Epithelial cell of esophagus (primary cell): Measurements from ENCODE around the gene G6PD.
"Not testable (repeated sequence)": the region's sequence is repeated elsewhere in the genome, so short reads cannot be mapped to it uniquely, and the experiment has no call there.

Source experiments
- DNase-seq: peaks from one replicate; pipeline ENCODE4 v3.0.0; 2010; ENCODE audit warnings: low read depth
- H3K4me3 ChIP-seq: 2 replicates; pipeline ENCODE4 v1.5.1; 2011; ENCODE audit warnings: mild to moderate bottlenecking, low read length, control low read depth
- TF ChIP-seq, protein P1 (sequence below): IDR thresholded peaks from 2 replicates; pipeline ENCODE4 v1.5.1; 2011; ENCODE audit warnings: low read depth, mild to moderate bottlenecking, low read length, control low read depth, inconsistent platforms; ENCODE audit not compliant: insufficient read depth; ENCODE audit errors: missing control alignments

The G6PD gene

GRCh38 chrX:154560326-154560725 lies 13.7 kb upstream of the G6PD start:
- not testable (repeated sequence) for H3K4me3 ChIP-seq, DNase-seq

GRCh38 chrX:154558896-154559295 lies 12.2 kb upstream of the G6PD start:
- not testable (repeated sequence) for DNase-seq, H3K4me3 ChIP-seq

DNA sequence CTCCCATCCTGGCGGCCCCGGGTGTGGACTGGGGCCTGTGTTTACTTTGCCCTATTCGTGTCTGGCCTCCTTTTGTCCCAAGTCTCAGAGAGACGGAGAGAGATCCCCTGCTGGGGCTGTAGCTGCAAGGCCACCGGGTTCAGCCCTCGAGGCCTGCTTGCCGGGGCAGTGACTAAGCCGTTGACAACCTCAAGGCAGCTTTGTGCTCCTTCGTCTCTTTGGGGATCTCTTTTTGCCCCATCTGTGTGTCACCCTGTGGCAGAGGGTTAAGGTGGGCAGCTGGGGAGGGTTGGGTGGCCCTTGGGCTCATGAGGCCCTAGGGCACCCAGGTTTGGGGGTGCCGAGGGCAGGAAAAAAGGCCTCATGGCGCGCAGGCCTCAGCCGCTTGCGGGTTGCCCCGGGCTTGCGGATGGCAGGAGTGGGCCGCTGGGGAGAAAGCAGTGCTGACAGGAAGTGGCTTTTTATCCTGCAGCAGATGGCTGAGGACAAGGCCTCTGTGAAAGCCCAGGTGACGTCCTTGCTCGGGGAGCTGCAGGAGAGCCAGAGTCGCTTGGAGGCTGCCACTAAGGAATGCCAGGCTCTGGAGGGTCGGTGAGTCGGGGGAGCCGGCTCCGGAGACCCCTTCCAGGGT lies 11.5 kb upstream of the G6PD start:
- not testable (repeated sequence) for H3K4me3 ChIP-seq, DNase-seq

DNA sequence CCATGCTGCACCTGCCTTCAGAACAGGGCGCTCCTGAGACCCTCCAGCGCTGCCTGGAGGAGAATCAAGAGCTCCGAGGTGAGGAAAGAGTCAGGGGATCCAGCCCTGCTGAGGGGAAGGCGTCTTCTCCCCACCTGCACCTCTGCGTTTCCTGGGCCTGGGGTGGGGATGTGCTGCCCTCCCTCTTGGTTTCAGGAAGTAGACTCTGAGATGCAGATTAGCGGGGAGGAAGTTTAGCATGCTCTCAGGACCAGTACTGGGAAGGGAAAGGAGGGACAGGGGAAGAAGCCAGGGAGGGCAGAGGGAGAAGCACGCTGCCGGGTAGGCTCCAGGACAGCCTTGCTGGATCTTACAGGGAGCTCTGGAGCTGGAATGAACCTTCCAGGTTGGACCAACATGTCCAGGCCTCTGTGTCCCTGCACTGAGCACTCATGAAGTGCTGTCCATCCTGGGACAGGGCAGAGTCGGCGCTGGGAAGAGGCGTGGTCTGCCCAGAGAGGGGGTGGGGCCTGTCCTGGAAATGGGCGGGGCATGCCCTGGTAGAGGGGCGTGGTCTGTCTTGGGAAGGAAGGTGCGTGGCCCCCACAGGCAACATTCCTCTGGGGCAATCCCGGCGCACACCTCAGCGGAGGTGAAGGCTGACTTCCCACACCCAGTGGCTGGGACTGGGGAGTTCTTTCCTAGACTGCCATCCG lies 5.6 kb upstream of the G6PD start:
- H3K4me3 ChIP-seq, DNase-seq: not testable (repeated sequence)

DNA sequence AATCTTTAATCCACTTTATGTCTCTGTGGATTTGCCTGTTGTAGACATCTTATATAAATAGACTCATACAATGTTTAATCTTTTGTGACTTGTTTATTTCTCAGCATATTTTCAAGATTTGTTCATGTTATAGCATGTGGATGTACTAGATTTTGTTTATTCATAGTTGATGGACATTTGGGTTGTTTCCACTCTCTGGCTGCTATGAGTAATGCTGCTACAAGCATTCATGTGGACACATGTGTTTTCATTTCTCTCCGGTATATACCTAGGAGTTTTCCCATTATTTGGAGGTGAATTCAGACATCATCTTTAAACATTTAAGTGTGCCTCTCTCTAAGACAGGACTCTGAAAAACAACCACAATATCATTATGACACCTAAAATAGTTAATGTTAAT lies 3.1 kb upstream of the G6PD start:
- TF ChIP-seq, protein P1, sequence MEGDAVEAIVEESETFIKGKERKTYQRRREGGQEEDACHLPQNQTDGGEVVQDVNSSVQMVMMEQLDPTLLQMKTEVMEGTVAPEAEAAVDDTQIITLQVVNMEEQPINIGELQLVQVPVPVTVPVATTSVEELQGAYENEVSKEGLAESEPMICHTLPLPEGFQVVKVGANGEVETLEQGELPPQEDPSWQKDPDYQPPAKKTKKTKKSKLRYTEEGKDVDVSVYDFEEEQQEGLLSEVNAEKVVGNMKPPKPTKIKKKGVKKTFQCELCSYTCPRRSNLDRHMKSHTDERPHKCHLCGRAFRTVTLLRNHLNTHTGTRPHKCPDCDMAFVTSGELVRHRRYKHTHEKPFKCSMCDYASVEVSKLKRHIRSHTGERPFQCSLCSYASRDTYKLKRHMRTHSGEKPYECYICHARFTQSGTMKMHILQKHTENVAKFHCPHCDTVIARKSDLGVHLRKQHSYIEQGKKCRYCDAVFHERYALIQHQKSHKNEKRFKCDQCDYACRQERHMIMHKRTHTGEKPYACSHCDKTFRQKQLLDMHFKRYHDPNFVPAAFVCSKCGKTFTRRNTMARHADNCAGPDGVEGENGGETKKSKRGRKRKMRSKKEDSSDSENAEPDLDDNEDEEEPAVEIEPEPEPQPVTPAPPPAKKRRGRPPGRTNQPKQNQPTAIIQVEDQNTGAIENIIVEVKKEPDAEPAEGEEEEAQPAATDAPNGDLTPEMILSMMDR = no peak
- peak; percentile 74 for DNase-seq
- peak overlapping the region; percentile 16 for H3K4me3 ChIP-seq

DNA sequence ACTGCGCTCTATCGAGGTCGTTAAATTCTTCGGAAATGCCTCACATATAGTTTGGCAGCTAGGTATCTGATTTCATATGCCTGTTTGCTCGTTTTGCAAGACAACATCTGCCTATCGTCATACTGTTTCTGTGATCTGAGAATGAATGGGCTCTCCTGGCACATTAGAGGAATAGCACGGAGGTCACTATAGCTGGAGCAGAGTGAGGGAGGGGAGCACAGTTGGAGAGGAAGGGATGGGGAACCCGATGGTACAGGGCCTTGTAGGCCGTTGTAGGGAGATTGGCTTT lies 1.3 kb upstream of the G6PD start:
- peak; percentile 29 for DNase-seq
- peak overlapping the region; percentile 79 for H3K4me3 ChIP-seq
- TF ChIP-seq, protein P1 = no peak

DNA sequence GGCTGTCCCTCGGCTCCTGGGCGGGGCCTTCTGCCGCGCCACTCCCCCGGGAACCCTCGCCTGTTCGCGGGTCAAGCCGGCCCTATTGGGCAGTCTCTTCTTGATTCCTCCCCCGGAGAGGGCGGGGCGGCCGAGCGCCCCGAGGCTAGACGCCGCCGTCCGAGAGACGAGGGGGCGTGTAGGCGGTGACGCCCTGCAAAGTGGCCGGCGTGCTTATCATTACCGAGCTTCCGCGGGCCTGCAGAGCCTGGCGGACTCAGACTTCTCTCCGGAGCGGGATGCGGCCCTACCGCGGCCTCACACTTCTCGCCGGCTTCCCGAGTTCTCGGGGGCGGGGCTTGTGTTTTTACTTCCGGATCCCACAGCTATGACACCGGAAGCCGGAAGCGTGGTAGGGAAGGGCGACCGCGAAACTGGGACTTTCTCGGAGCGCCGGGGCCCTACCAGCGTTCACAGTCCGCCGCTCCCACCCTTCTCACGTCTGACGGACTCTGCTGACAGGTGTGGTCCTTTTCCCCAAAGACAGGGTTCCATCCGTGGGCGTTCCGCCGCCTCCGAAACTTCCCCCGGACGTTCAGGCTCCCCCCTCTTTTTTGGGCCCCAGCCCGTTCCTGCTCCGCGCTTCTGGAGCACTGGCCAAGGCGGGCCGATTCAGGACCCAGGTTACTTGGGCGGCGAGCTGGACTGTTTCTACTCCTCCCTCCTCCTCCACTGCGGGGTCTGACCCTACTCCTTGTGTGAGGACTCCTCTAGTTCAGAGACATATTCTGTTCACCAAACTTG lies 790 bp upstream of the G6PD start, which contains the start of gene IKBKG:
IKBKG (plus strand) TSS at position 376 of the 783 bp plus-strand sequence. CDS start 4,383 bp downstream, outside the sequence.
- peak; percentile 89 for DNase-seq
- H3K4me3 ChIP-seq = peak within 1 kb of the TSS; percentile 79
- TF ChIP-seq, protein P1 = no peak

DNA sequence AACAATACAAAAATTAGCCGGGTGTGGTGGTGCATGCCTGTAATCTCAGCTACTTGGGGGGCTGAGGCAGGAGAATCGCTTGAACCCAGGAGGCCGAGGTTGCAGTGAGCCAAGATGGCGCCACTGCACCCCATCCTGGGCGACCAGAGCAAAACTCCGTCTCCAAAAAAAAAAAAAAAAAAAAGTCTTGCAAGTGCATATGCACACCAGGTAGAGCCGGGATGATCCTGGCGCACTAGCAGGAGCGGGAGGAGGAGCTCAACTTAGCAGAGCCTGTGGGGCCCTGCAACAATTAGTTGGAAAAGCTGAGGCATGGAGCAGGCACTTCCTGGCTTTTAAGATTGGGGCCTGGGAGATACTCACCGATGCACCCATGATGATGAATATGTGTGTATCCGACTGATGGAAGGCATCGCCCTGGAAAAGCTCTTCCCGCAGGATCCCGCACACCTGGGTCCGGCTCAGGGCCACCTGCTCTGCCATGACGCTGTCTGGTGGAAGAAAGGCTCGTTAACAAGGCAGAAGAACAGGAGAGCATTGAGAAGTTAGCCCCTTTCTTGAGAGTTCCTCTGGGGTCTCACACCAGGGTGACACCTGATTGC lies 872 bp downstream of the G6PD start:
- TF ChIP-seq, protein P1 = no peak
- H3K4me3 ChIP-seq = peak overlapping the region; percentile 59
- no peak for DNase-seq
